ENCODE results near the gene DUSP1.

DUSP1 gene

GRCh38 chr5:172762214-172763119 is 8.5 kb downstream of the DUSP1 start:
- DNase-seq, result no peak

DNA sequence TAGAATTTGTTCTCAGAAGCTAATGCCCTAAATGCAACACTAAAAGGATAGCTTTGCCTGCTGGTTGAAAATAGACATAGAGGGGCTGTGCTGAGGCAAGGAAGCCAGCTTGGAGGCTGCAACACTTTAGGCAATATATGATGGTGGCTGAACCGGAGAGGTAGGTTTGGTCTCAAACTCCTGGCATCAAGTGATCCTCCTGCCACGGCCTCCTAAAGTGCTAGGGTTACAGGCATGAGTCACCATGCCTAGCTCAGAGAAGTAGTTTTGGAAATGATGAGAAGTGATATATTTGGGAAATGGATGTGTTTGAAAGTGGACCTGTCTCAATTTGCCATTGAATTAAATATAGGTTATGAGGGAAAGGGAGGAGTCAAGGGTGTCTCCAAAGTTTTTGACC is 10.0 kb downstream of the DUSP1 start:
- DNase-seq, result no peak

GRCh38 chr5:172760136-172760535 is 10.9 kb downstream of the DUSP1 start:
- no peak for DNase-seq

- no peak for DNase-seq
Measured at GRCh38 chr5:172758834-172759149, 12.2 kb downstream of the DUSP1 start.

GRCh38 chr5:172758077-172758833 is 12.7 kb downstream of the DUSP1 start:
- no peak for DNase-seq

DNA sequence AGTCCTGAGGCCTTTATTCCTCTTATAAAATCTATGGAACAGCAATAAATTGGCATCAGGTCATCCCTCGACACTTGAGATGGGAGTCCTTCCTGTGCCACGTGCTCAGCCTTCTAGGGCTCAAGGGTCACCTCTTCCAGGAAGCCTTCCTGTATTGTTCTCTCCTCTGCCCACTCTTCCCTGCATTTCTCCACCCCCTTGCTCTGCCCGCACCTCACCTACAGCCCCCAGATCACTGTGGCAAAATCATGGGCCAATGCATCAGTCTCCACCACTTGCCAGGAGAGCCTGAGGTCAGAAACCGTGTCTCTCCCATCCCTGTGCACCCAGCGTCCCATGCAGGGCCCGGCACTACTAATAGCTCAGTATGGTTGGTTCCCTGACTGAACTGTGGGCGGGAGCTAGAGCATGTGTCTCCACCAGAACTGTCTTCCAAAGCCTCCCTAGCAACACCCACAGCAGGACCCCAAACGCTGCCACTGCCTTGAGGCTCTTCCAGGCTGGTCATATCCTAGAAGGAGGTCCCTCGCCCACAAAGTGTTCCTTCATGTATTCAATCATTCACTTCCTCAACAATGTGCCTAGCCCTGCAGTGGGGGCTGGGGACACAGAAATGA is 13.5 kb downstream of the DUSP1 start:
- no peak for DNase-seq

DNA sequence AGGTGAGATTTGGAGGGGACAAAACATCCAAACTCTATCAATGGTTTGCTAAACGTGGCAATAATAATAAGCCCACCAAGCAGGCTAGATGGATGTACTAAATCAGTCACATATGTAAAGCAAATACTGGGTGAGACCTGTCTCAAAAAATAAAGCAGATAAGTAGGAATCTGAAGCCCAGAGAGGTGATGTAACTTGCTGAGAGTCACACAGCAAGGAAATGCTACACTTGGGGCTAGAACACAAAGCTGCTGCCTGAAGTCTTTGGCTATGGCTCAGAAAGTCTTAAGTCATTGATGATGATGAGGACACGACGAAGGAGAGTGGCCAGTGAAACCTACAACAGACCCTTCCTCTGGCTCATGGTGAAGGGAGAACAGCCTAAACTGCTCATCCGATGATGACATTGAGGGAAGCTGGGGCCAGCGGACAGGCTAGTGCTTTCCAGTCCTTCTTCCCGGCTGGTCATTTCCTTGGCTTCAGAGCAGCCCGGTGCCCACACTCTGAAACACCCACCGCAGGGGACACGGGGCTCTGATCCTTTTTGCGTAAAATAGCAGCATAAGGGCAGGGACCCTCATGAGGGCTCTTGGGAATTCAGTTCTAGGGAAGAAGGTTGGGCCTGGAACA is 14.1 kb downstream of the DUSP1 start:
- no peak for DNase-seq

DNA sequence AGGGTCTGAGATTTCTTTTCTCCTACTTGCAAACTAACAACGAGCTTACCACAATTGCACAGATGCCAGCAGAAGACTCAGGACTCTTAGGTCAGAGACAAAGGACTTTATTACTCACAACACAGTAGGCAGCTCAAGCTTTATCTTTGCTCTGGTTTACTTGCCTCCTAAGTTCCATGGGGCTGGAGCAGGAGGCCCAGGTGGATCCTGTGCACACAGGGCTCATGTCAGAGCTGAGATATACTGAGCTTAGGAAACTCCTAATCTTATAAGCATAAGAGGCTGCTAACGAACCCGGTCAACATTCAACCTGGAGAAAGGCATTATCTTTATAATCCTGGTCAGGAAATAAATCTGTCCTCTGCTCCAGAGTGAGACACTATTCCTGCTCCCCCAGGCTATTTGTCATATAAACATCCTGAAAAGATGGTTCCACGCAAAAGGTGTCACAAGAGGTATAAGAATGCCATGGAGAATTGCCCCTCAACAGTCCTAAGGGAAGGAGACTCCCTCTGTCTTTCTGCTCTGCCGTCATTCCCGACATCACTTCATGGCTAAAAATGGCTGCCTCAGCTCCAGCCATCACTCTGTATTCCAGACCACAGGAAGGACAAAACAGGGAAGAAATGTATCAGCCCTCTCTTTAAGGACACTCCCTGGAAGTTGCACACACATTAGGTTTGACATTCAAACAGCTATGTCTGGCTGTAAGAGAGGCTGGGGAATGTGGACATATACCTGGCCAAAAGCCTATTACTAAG is 16.2 kb downstream of the DUSP1 start:
- no peak for DNase-seq

GRCh38 chr5:172753101-172753500 is 17.9 kb downstream of the DUSP1 start:
- DNase-seq, result no peak

DNA sequence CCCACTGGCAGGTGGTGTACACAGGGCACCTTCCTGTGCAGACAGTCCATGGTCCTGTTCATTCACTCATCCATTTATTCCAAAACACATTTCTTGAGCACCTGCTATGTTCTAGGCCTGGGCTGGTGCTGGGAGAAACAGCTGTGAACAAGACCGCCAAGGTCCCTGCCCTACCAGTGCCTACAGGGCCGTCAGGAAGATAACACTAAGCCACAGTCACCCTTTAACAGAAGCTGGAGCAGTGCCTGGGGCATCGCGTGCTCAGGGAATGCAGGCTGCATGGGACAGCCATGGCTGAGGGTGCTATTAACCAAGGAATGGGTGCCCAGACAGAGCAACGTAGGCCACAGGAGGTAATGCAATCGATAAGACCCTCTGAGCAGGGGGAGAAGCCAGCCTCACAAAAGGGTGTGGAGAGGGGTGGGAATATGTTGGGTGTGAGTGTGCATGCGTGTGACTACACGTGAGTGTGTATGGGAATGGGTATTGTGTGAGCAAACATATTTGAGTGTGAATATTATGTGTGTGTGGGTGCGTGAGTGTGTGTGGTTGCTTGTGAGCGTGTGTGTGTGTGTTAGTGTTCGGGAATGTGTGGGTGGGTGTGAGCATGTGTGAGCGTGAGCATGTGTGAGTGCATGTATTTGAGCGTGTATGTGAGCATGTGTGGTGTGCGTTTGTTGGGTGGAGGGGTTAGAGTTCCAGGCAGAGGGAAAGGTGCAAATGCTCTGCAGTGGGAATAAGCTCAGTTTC is 19.1 kb downstream of the DUSP1 start:
- DNase-seq, result no peak

DNA sequence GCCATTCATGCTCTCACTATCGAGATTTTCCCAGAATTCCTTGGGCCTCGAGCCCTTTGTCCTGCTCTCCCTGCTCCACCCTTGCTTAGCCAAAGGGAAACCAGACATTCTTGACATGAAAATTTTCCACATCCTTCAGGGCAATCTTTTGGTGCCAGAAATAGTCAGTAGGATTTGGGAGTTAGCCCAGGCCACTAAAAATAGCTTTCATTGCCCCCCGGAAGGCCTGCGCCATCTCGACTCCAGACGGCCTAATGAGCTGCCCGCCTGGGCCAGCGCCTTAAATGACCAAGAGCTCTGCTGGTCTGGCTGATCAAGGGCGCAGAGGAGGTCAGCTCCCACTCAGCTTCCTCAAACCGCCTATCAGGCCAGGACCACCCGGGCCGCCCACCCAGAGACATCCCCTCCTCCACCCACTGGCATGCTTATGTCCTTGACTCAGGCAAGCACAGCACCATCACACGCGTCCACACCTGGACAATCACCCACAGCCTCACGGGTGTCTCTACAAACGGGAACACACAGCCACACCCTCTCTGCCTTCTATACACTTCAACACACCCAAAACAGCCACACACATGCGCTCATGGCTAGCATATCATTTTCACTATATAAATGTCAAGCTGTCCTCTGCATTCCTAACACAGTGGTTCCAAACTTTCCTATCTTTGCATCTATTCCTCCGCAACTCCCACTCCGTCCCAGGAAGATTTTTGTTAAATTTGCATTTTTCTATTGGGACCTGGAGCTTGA is 20.9 kb downstream of the DUSP1 start:
- DNase-seq, result no peak

GRCh38 chr5:172749076-172749475 is 21.9 kb downstream of the DUSP1 start:
- DNase-seq, result no peak

- no peak for DNase-seq
Measured at GRCh38 chr5:172748341-172748843, 22.6 kb downstream of the DUSP1 start.

DNA sequence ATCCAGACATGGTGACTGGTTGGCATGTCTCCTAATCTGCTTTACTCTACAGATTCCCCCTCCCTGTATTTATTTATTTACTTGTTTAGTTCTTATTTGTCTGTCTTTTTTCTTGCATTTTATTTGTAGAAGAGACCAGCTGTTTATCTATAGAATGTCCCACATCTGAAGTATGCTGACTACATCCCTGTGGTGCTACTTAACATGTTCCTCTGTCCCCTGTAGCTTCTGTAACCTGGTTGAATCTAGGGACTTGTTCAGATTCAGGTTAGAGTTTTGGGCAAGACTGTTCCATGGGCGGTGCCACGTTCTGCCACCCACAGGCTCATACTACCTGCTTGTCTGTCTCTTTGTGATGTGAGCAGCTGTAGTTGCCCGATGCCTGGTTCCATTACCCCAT is 23.5 kb downstream of the DUSP1 start:
- DNase-seq, result no peak

DNA sequence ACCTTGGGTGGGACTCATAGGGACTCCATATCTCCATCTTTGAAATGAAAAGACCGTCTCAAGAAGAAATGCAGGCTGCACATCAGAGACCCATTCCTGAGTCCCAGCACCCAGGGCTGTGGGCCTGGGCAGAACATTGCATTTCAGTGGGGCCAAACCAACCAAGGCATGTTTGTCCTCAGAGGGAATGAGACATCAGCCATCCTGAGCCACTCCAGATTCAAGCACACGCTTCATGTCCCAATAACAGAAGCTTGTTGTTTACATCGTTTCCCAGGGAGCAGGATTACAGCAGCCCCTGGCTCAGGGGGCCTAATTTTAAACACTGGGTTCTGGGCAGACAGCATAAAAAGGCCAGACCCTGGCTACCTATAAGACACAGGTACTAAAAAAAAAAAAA is 24.3 kb downstream of the DUSP1 start:
- no peak for DNase-seq

DNA sequence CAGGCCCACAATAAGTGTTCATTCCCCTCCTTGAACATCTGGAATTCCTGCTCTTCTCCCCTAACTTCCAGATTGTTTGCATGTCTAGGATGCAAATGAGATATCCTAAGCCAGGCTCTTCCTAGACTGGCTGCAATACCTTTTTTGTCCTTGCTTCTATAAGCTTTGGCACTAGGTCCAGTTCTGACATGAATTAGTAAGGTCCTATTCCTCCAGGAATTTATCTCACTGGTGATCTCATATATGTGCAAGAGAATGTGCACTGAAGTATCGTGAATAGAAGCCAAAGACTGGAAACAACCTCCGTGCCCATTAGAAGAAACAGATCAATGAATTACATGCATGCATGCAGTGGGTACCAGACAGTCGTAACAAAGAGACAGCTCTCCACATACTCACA is 25.2 kb downstream of the DUSP1 start:
- no peak for DNase-seq

DNA sequence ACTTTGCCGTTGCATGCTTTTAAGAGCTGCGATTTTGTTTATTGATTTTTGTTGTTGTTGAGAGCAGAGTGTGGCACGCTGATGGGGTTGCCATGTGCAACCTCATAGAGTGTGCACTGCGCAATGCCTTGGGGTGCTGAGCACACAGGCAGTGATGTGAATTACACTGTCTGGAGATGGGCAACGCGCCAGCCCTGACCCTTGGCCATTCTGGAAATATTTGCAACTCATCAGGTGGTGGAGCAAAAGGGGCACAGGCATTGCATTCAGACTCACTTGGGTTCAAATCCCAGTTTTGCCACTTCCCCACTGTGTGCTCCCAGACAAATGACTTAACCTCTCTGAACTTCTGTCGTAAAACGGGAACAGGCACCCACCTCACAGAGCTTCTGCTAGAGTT is 25.6 kb downstream of the DUSP1 start:
- no peak for DNase-seq

DNA sequence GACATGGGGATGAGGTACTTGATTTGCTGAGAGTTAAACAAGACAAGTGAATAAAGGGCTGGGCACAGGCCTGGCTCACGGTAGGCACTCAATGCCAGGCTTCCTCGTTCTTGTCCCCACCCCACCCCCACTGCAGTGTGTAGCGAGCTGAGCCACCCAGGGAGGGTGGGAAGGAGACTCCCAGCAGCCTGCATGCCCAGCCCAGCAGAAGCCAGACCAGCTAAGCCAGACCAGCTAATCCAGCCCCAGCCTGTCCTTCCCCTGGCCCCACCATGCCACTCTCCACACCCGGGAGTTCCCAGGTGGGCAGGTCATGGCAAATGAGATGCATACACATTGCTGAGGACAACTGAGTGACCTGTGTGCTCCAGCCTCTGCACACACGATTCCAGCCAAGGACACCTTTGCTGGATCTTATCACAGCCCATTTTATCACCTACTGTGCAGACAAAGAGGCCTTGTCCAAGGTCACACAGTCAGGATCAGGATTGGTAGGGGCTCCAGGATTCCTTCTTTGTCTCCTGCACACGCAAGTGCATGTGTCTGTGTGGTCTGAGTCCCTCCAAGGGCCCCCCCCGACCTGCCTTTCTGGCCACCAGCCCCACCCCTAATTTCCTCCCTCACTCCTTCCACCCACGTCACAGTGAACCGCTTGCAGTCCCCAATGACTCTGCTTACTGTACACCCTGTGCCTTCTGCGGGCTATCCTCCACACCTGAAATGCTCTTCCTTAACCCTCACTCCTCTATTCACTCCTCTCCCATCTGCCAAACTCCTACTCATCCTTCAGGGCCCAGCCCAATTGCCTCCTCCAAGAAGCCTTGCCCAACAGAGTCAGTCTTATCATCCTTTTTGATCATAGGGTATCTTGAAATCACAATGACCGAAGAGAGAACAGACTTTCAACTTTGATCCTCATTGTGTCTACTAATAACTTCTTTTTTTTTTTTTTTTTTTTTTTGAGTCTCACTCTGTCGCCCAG is 26.6 kb downstream of the DUSP1 start:
- DNase-seq, result no peak

- no peak for DNase-seq
Measured at GRCh38 chr5:172743112-172743959, 27.7 kb downstream of the DUSP1 start.

Measured in T-helper 9 cell (primary cell).